ENCODE measurements around the gene SOX1. TPM values are rescaled to one million over a fixed set of nuclear protein-coding genes. Genes with fewer than 3 reads are reported as not detected.

The SOX1 gene
- total and polyA plus RNA-seq, 9 of the 15 experiments (the other 6 are each of a cell fraction or from before 2014, with no cell fraction given), result not detected

GRCh38 chr13:112101360-112101930, 34.5 kb downstream of the SOX1 start (continued):
- no peak for TF ChIP-seq HMBOX1 (IDR thresholded peaks at IDR 0.05)
- TF ChIP-seq TAF15 (IDR thresholded peaks at IDR 0.05; ENCODE audit: low read depth, low read length), result no peak
- no peak for TF ChIP-seq PCBP1 (IDR thresholded peaks at IDR 0.05; ENCODE audit: low read depth, low read length, poor library complexity, severe bottlenecking)
- peak; percentile 64 for TF ChIP-seq CBFA2T2 (conservative IDR thresholded peaks at IDR 0.05)
- TF ChIP-seq TAL1 (IDR thresholded peaks at IDR 0.05), result peak; percentile 80
- TF ChIP-seq BDP1 (IDR thresholded peaks at IDR 0.05; ENCODE audit: insufficient read depth, insufficient read length), result no peak

GRCh38 chr13:112102243-112102642, 35.3 kb downstream of the SOX1 start:
- Histone ChIP-seq H3K4me3 (no peak overlapping the region), H3K27me3 (ENCODE audit: control insufficient read depth in 2 of 2, insufficient read depth in 2 of 2, low read length in 2 of 2) (peaks cover 3 to 25% of the 10 kb centered on the region in 2 experiments; a peak in 4 of 5 replicates), H3K9me1 (ENCODE audit: control insufficient read depth, insufficient read depth, low read length) (no peaks in the 10 kb centered on the region), H3K36me3 (ENCODE audit: control insufficient read depth, insufficient read depth, low read length) (no peaks in the 10 kb centered on the region), H3K27ac (ENCODE audit: extremely low read depth, low read depth, low read length) (no peak overlapping the region), H3K79me2 (ENCODE audit: control insufficient read depth, insufficient read depth, low read length) (no peaks in the 10 kb centered on the region), H4K20me1 (replicated peaks; ENCODE audit: control insufficient read depth, insufficient read depth, low read length) (no peaks in the 10 kb centered on the region; the same call in 1 of the 2 replicates), H2AFZ (ENCODE audit: low read depth, low read length) (no peak overlapping the region), H3K9ac (ENCODE audit: insufficient read depth in 1 of 2, low read depth in 2 of 2, low read length in 2 of 2) (no peak overlapping the region), H3K4me1 (replicated peaks in 1 of 2; ENCODE audit: control insufficient read depth in 2 of 2, insufficient read depth in 2 of 2, low read length in 2 of 2) (no peaks in the 10 kb centered on the region), H3K9me3 (replicated peaks; ENCODE audit: control insufficient read depth, insufficient read depth, low read depth, low read length) (no peaks in the 10 kb centered on the region), H3K4me2 (ENCODE audit: insufficient read depth, low read length) (no peak overlapping the region)
- POLR2A ChIA-PET, result interaction anchor here (1.0 kb wide), 1 partner anchor 9 kb away, joined by 3 read pairs; no protein-coding TSS in a partner anchor
- ATAC-seq (no peak), FAIRE-seq (no peak), DNase-seq (ENCODE audit: extremely low read depth in 1 of 4, low spot score in 3 of 4) (no peak)
- intact Hi-C loops (cut with micrococcal nuclease) (no loop called here), in situ Hi-C loops (cut with MboI) (no loop called here)
- no TSS peak for BruUV-seq (replicated peaks)
- 13% methylated on average over 3 of the region's 7 CpGs for WGBS (ENCODE audit: insufficient coverage, low coverage, missing lambda C conversion rate)
- CTCF ChIA-PET (ENCODE audit: low intra/inter-chr PET ratio), result no interaction called here
- TF ChIP-seq RBM22 (IDR thresholded peaks at IDR 0.05; ENCODE audit: low read depth, low read length, poor library complexity, severe bottlenecking) (no peak), CTCF (IDR thresholded peaks at IDR 0.05 in 2 of 3, conservative IDR thresholded peaks at IDR 0.05 in 1 of 3; ENCODE audit: insufficient read depth in 2 of 3, low read depth in 1 of 3, low read length in 3 of 3) (peak in 2 of 3 experiments; percentile 11 to 12; a peak in 1 of 6 replicates), REST (IDR thresholded peaks at IDR 0.05; ENCODE audit: borderline replicate concordance) (0 out of 2 replicates have a peak, but pooled peaks have one; percentile 9), REST (CRISPR knock-in tag; IDR thresholded peaks at IDR 0.05; ENCODE audit: low read depth) (no peak)

Data from K562 (cell line).